GM12874 (cell line): ENCODE results near the gene DYNLT5.

ENCODE experiments used
- CTCF ChIP-seq: IDR thresholded peaks from 2 replicates; pipeline ENCODE4 v1.5.1; 2011; ENCODE audit warnings: low read depth, mild to moderate bottlenecking, control low read depth, low read length, moderate library complexity; ENCODE audit not compliant: insufficient read depth

The DYNLT5 gene

GRCh38 chr1:66728021-66728420 is 24.2 kb upstream of the DYNLT5 start:
- TF ChIP-seq CTCF: no peak

GRCh38 chr1:66729119-66729518 is 23.1 kb upstream of the DYNLT5 start:
- TF ChIP-seq CTCF: no peak

GRCh38 chr1:66729523-66729922 is 22.7 kb upstream of the DYNLT5 start:
- no peak for TF ChIP-seq CTCF

- TF ChIP-seq CTCF: no peak
Observed at GRCh38 chr1:66730462-66730861, 21.8 kb upstream of the DYNLT5 start.

- no peak for TF ChIP-seq CTCF
Observed at GRCh38 chr1:66731170-66731865, 20.9 kb upstream of the DYNLT5 start.

- no peak for TF ChIP-seq CTCF
Observed at GRCh38 chr1:66732407-66733166, 19.7 kb upstream of the DYNLT5 start.

GRCh38 chr1:66733348-66734017 is 18.8 kb upstream of the DYNLT5 start:
- TF ChIP-seq CTCF: no peak
